H1 (cell line): ENCODE results near the gene ZP2. TPM values are rescaled to one million over a fixed set of nuclear protein-coding genes. Genes with fewer than 3 reads are reported as not detected.

ENCODE experiments used
- BCL11A ChIP-seq, 2 experiments: IDR thresholded peaks; one replicate each; pipeline ENCODE4 v1.6.1; 2011; ENCODE audit warnings: low read depth in 2 of 2, low read length in 2 of 2, mild to moderate bottlenecking in 2 of 2
- CBX5 ChIP-seq: fragments of 300-800, 300-1000 bp; sonication (generic); IDR thresholded peaks from 2 replicates; pipeline ENCODE4 v1.7.1; 2016; ENCODE audit warnings: antibody characterized with exemption, low read length, low read depth
- CEBPB ChIP-seq: IDR thresholded peaks from 2 replicates; pipeline ENCODE4 v1.6.1; 2012; ENCODE audit warnings: low read depth, low read length
- KDM4A ChIP-seq: IDR thresholded peaks from one replicate; pipeline ENCODE4 v1.7.1; 2012; ENCODE audit warnings: low read depth, mild to moderate bottlenecking, moderate library complexity, low read length, inconsistent platforms; ENCODE audit not compliant: severe bottlenecking
- NANOG ChIP-seq: IDR thresholded peaks from 2 replicates; pipeline ENCODE4 v1.6.1; 2011; ENCODE audit warnings: low read length, low read depth, mild to moderate bottlenecking, inconsistent platforms; ENCODE audit not compliant: insufficient read depth, poor library complexity, severe bottlenecking
- POLR2A ChIP-seq, 2 experiments: IDR thresholded peaks; 1 replicate in 1 of 2; 2 replicates in 1 of 2; pipeline ENCODE4 v1.6.1; 2011; ENCODE audit warnings: low read depth in 2 of 2, low read length in 2 of 2, mild to moderate bottlenecking in 2 of 2; ENCODE audit errors: control extremely low read depth in 1 of 2
- RNF2 ChIP-seq: fragments of 200-900, 300-1000 bp; sonication (generic); IDR thresholded peaks from 2 replicates; pipeline ENCODE4 v1.7.1; 2016; ENCODE audit warnings: borderline replicate concordance, low read depth, mild to moderate bottlenecking, antibody characterized with exemption, low read length; ENCODE audit not compliant: poor library complexity, severe bottlenecking; ENCODE audit errors: missing control alignments
- SIRT6 ChIP-seq: IDR thresholded peaks from one replicate; pipeline ENCODE4 v1.7.1; 2012; ENCODE audit warnings: low read length, inconsistent platforms
- SIX5 ChIP-seq: IDR thresholded peaks from 2 replicates; pipeline ENCODE4 v1.6.1; 2011; ENCODE audit warnings: mild to moderate bottlenecking, low read depth, low read length
- SUZ12 ChIP-seq: fragments of 200-600 bp; sonication (generic); IDR thresholded peaks from 2 replicates; pipeline ENCODE4 v1.6.1; 2012; ENCODE audit warnings: mild to moderate bottlenecking, inconsistent platforms, low read length, moderate library complexity, mixed read lengths
- YY1 ChIP-seq: IDR thresholded peaks from 2 replicates; pipeline ENCODE4 v1.6.1; 2011; ENCODE audit warnings: low read depth, mild to moderate bottlenecking, low read length
- polyA plus RNA-seq, 7 experiments: library from polyadenylated mRNA; depleted of rRNA in 3 of 7; stranded (reverse) in 5 of 7; unstranded in 2 of 7; fragments of >200 nt in 5 of 7; fragments of 200-250 nt in 2 of 7; gene quantifications; 1 replicate in 5 of 7; 2 replicates in 1 of 7; 4 replicates in 1 of 7; pipeline versions ENCODE4 v1.2.1 to v1.2.3, GENCODE V29; 2011 to 2013; ENCODE audit warnings: missing spikeins in 2 of 7, mixed read lengths in 2 of 7
- total RNA-seq: library from RNA; stranded (reverse); fragmentation: NEBNext Ultra II Directional; extraction: Animal tissue kit (Norgen Biotek cat#: 25700); gene quantifications from 2 replicates; pipeline ENCODE4 v1.2.1, GENCODE V29; 2021

The ZP2 gene
- total and polyA plus RNA-seq, 2 of the 8 experiments (the other 6 are each of a cell fraction or from before 2014, with no cell fraction given) = not detected

DNA sequence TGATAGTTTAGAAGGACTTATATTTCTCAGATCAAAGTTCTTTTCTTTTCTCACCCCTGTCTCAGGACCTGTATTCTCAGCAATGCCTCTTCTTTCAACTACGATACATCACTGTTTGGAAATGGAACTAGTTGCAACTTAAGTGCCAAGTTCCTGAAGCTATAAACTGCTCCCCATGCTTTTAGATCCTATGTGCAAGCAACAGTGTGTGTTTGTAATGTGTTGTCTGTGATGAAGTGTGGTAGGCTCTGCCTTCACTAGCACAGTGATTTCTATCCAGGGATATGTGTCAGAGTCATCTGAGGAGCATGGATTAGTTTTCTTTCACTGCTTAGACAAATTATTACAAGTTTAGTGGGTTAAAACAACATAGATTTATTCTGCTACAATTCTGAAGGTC, 18.4 kb downstream of the ZP2 start (continued):
- TF ChIP-seq KDM4A (no peak), SUZ12 (no peak), NANOG (no peak), CEBPB (no peak), RNF2 (no peak), CBX5 (no peak), POLR2A (IDR thresholded peaks at IDR 0.05; ENCODE audit: control extremely low read depth in 1 of 2, low read depth in 2 of 2, low read length in 2 of 2) (no peak), SIX5 (no peak), SIRT6 (no peak), BCL11A (IDR thresholded peaks at IDR 0.05; ENCODE audit: low read depth in 2 of 2, low read length in 2 of 2) (no peak), YY1 (no peak)
